Coronary artery (tissue), 2 donors: ENCODE results near the gene TWIST2.

Experiments
- DNase-seq: peaks from one replicate; pipeline ENCODE4 v3.0.0-alpha.2; 2017; ENCODE audit warnings: low spot score
- H3K27ac ChIP-seq, 2 donors: fragments of 200-600 bp; sonication (generic); one replicate each; pipeline ENCODE4 v1.5.1; 2016 to 2019
- H3K4me3 ChIP-seq: fragments of 200-600 bp; sonication (generic); 2 replicates; pipeline ENCODE4 v1.5.1; 2016; ENCODE audit warnings: mild to moderate bottlenecking, moderate library complexity
- TF ChIP-seq, protein P1 (sequence below): fragments of 200-600 bp; sonication (generic); IDR thresholded peaks from one replicate; pipeline ENCODE4 v1.5.1; 2019; ENCODE audit warnings: antibody characterized with exemption

The TWIST2 gene

DNA sequence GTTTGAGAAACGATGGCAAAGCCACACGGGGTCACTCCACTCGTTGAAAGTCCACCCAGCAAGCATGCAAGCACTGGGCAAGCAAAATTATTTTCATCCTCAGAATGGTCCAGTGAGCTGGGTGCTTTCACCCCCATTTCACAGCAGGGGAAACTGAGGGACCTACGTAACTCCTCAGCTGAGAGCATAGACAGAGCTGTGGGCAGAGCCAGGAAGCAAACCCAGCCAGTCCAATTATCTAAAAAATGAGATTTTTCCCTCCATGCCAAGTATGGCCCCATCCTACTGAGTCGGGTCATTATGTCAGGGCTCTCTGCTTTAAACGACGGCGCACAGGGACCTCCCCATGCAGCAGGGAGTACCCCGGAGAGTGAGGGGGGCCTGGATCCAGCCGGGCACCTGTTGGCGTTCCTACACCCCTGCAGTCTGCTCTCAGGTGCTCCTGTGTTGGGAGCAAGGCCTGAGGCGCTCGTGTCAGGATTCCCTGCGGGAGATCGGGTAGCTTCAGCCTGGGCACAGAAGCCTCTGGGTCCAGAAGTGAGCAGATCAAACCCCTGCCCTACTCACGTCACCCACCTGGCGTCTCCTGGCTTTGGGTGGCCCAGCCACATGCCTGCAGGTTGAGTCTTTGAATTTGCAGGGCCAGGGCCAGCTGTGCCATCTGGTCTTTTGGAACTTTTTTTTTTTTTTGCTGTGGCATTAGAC is 17.3 kb downstream of the TWIST2 start:
- no peak for DNase-seq
- TF ChIP-seq, protein P1, sequence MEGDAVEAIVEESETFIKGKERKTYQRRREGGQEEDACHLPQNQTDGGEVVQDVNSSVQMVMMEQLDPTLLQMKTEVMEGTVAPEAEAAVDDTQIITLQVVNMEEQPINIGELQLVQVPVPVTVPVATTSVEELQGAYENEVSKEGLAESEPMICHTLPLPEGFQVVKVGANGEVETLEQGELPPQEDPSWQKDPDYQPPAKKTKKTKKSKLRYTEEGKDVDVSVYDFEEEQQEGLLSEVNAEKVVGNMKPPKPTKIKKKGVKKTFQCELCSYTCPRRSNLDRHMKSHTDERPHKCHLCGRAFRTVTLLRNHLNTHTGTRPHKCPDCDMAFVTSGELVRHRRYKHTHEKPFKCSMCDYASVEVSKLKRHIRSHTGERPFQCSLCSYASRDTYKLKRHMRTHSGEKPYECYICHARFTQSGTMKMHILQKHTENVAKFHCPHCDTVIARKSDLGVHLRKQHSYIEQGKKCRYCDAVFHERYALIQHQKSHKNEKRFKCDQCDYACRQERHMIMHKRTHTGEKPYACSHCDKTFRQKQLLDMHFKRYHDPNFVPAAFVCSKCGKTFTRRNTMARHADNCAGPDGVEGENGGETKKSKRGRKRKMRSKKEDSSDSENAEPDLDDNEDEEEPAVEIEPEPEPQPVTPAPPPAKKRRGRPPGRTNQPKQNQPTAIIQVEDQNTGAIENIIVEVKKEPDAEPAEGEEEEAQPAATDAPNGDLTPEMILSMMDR, result no peak
- H3K4me3 ChIP-seq, result peak overlapping the region; percentile 65
- peak overlapping the region; percentile 82 to 98 for H3K27ac ChIP-seq

DNA sequence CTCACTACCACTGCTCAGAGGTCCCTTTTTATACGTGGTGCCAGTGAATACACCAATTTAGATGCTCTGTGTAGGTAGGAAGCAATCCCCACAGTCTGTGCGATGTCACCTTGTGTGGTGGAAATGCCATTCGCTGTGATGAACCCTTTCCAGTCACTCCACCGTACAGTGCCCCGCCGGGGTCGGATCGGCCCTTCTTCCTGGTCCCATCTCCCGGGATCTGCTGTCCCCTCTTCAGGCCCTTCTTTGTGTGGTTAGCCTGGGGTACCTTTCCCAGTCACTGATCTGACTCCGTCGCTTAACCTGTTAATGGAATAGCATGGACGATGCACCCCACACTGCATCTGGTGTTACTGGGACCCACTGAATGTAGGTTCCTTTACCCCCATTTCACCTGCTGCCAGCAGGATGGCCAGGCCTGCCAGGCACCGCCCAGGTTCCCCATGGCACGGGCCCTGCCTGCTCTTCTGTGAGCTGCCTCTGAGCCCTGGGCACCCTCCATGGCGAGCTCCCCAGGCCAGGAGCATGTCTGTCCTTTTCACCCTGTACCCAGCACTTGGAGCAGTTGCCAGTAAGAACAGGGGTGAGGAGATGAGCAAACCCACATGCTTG is 18.0 kb downstream of the TWIST2 start:
- no peak overlapping the region for H3K4me3 ChIP-seq
- TF ChIP-seq, protein P1, result no peak
- DNase-seq, result no peak
- H3K27ac ChIP-seq, result peak overlapping the region in 1 of 2 donors; percentile 98

DNA sequence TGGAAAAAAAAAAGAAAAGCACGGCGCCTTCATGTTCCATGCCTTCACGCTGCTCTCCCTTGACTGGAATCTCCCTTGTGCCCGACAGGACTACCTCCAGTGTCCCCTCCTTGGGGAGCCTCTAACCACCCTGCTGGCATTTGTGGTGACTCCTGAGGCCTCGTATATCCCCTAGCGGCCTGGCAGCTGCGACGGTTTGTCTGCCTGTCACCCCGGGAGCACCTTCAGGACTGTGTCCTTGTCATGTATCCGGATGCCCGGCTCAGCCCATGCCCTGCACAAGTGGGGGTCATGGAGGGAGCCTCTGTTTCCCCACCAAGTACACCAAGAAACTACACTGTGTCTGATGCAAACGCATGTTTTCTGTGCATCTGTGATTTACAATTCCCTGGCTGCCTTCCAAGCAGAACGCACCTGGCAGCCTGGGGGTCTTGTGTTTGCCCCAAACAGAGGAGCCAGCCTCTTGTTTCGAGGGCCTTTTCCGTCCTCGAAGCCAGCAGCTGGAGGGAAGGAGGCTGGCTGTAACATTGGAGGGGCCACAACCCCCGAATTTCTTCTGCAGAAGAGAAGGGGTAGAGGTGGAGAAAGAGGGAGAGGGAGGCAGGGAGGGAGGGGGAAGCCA is 18.9 kb downstream of the TWIST2 start:
- no peak for DNase-seq
- Histone ChIP-seq H3K27ac (peak overlapping the region; percentile 61 to 98), H3K4me3 (no peak overlapping the region)
- TF ChIP-seq, protein P1, result no peak

DNA sequence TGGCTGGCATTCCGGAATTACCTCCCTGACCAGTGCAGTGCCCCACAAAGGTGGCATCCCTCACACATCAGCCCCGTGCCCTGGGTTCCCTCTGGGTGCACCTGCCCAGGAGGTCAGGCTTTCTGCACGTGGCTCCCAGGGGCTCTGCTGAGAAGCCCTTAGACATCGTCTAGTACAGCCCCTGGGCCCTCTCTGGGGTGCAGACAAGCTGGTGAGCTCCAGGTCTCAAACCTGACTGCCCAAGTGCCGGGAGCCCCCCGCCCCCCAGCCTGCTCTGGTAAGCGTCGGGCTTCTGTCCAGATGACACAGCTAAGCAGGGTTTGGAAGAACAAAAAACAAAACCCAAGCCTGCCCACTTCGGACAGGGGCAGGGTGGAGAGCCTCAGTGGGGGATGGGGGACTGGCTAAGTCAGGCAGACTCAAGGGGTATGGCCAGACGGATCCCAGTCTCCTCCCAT is 20.2 kb downstream of the TWIST2 start:
- H3K4me3 ChIP-seq, result peak overlapping the region; percentile 30
- no peak for DNase-seq
- TF ChIP-seq, protein P1, result no peak
- peak overlapping the region; percentile 61 to 98 for H3K27ac ChIP-seq

DNA sequence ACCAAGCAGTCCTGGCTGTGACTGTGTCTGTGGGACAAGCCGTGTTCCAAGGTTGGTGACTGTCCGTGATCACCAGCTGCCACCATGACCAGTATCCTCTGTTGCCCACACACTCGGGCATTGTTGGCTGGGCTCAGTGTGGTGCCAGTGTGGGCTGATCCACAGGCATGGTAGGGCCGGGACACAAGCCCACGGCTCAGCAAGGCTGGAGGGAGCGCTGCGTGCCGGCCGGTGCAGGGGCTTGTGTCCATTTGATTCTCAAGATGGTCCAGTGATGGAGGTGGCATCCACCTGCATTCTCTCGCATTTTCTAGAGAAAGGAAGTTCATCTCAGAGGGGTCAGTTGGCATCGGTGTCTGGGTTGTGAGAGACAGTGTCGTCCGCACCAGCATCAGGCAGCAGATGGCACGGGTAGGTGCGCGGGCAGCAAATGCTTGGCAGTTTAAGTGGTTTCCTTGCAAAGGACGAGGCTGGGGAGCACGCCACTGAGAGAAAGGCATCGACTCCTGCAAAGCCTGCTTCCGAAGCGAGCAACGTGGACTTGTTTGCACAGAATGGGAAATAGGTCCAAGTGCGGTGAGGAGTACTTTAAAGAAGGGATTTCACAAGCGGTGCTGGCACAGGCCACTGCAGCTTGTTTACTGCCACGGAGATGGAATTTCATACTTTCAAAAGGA is 20.9 kb downstream of the TWIST2 start:
- TF ChIP-seq, protein P1, result no peak
- no peak for DNase-seq
- H3K27ac ChIP-seq, result peak overlapping the region; percentile 61 to 98
- H3K4me3 ChIP-seq, result peak overlapping the region; percentile 30

DNA sequence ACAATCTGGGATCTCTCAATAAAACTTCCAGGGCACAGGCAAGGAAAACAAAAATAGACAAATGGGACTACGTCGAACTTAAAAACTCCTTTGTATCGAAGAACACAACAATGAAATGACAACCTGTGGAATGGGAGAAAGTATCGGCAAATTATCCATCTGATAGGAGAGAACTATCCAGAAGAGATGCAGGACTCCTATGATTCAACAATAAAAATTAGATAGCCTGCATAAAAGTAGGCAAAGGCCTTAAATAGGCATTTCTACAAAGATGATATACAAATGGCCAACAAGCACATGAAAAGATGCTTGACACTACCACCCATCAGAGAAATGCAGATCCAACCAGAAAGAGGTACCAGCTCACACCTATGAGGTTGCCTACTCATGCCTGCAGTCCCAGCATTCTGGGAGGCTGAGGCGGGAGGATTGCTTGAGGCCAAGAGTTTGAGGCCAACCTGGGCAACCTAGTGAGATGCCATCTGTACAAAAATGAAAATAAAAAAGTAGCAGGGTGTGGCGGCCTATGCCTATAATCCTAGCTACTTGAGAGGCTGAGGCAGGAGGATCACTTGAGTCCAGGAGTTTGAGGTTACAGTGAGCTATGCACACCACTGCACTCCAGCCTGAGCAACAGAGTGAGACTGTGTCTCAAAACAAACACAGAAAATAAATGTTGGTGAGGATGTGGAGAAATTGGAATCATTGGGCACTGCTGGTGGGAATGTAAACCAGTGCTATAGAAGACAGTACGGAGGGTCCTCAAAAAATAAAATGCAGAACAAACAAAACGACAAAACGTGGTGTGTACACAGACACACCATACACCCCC is 21.6 kb downstream of the TWIST2 start:
- Histone ChIP-seq H3K4me3 (no peak overlapping the region), H3K27ac (peak overlapping the region; percentile 38 to 98)
- TF ChIP-seq, protein P1, result no peak
- peak; percentile 59 for DNase-seq
